ENCODE data around the gene C11orf21.

C11orf21 gene

GRCh38 chr11:2320568-2321310 lies 19.0 kb upstream of the C11orf21 start:
- no peak for DNase-seq

GRCh38 chr11:2319791-2320472 lies 18.2 kb upstream of the C11orf21 start:
- no peak for DNase-seq

GRCh38 chr11:2318707-2319106 lies 17.0 kb upstream of the C11orf21 start:
- no peak for DNase-seq

- no peak for DNase-seq
These were observed 16.4 kb upstream of the C11orf21 start for GRCh38 chr11:2318123-2318522.

GRCh38 chr11:2317354-2318050 lies 15.8 kb upstream of the C11orf21 start:
- no peak for DNase-seq

- no peak for DNase-seq
These were observed 15.2 kb upstream of the C11orf21 start for GRCh38 chr11:2316963-2317244.

GRCh38 chr11:2316169-2316962 lies 14.6 kb upstream of the C11orf21 start:
- DNase-seq: no peak

GRCh38 chr11:2315395-2316168 lies 13.9 kb upstream of the C11orf21 start:
- DNase-seq: no peak

- peak; percentile 44 for DNase-seq
These were observed 13.0 kb upstream of the C11orf21 start for GRCh38 chr11:2314525-2315394.

GRCh38 chr11:2314136-2314524 lies 12.4 kb upstream of the C11orf21 start:
- DNase-seq: no peak

GRCh38 chr11:2313051-2313951 lies 11.6 kb upstream of the C11orf21 start:
- DNase-seq: no peak

GRCh38 chr11:2312232-2313042 lies 10.7 kb upstream of the C11orf21 start:
- no peak for DNase-seq

- no peak for DNase-seq
These were observed 9.8 kb upstream of the C11orf21 start for GRCh38 chr11:2311353-2312133.

- DNase-seq: no peak
These were observed 9.2 kb upstream of the C11orf21 start for GRCh38 chr11:2310786-2311352.

- no peak for DNase-seq
These were observed 8.5 kb upstream of the C11orf21 start for GRCh38 chr11:2310073-2310785.

GRCh38 chr11:2309251-2310072 lies 7.7 kb upstream of the C11orf21 start:
- DNase-seq: no peak
